ENCODE data around the gene PIAS2. TPM values are rescaled to one million over a fixed set of nuclear protein-coding genes. Genes with fewer than 3 reads are reported as not detected.
"Not testable (repeated sequence)": the region's sequence is repeated elsewhere in the genome, so short reads cannot be mapped to it uniquely, and the experiment has no call there.

The PIAS2 gene
- total and polyA plus RNA-seq, 2 of the 13 experiments (the other 11 are each of a cell fraction or from before 2014, with no cell fraction given) = 12.2 to 12.7 TPM

DNA sequence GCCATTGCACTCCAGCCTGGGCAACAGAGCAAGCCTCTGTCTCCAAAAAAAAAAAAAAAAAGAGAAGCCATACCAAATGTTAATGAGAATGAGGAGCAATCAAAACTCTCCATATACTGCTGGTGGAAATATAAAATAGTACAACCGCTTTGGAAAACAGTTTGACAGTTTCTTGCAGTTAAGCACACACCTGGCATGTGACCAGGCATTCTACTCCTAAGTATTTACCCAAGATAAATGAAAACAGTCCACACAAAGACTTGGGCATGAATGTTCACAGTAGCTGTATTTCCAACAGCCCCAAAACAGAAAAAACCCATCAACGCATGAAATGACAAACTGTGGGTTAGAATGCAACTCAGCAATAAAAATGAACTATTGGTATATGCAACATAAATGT, 84.5 kb downstream of the PIAS2 start:
- no peak for DNase-seq (ENCODE audit: low spot score)
- ChIA-PET CTCF (ENCODE audit: low intra/inter-chr PET ratio, low total read pairs) (no interaction called here), POLR2A (no interaction called here)
- Histone ChIP-seq H3K27ac (ENCODE audit: extremely low read length, insufficient read depth, low read length) (no peak overlapping the region), H3K4me2 (ENCODE audit: low read depth, low read length) (no peak overlapping the region), H3K36me3 (replicated peaks in 1 of 2; ENCODE audit: control insufficient read depth in 1 of 2, insufficient read depth in 2 of 2, low read length in 2 of 2) (peaks cover 3 to 31% of the 10 kb centered on the region in 2 experiments; a peak in 4 of 5 replicates), H3K27me3 (ENCODE audit: control insufficient read depth in 1 of 2, insufficient read depth in 2 of 2, low read length in 2 of 2) (no peaks in the 10 kb centered on the region), H4K20me1 (ENCODE audit: insufficient read depth, low read length) (no peaks in the 10 kb centered on the region), H3K9ac (ENCODE audit: insufficient read depth, low read depth, low read length) (no peak overlapping the region), H3K9me3 (ENCODE audit: low read length) (no peaks in the 10 kb centered on the region), H3K4me3 (replicated peaks in 1 of 3; ENCODE audit: insufficient read depth in 1 of 3, low read depth in 2 of 3, low read length in 3 of 3) (no peak overlapping the region), H2AFZ (ENCODE audit: low read length) (no peak overlapping the region), H3K4me1 (ENCODE audit: insufficient read depth, low read length) (peaks cover 15% of the 10 kb centered on the region), H3K79me2 (ENCODE audit: insufficient read depth, low read length) (no peaks in the 10 kb centered on the region)
- FAIRE-seq = no peak
- WGBS (ENCODE audit: low lambda C conversion rate) = 97% methylated on average over 2 of the region's 2 CpGs
- no peak for ATAC-seq
- in situ Hi-C loops (cut with HindIII; ENCODE audit: extremely low pct_ligation_motif_present, low pct_unique_long_range_greater_than_20kb) (no loop called here), intact Hi-C loops (cut with micrococcal nuclease; ENCODE audit: unreplicated experiment) (no loop called here)
- TF ChIP-seq CREB1 (IDR thresholded peaks at IDR 0.05) (no peak), CREB1 (CRISPR knock-in tag; IDR thresholded peaks at IDR 0.05) (no peak), MAFK (conservative IDR thresholded peaks at IDR 0.05 in 1 of 2, IDR thresholded peaks at IDR 0.05 in 1 of 2; ENCODE audit: low read length in 2 of 2) (0 out of 4 replicates have a peak, but pooled peaks of 1 of the 2 experiments have one; percentile 14), PAWR (CRISPR knock-in tag; IDR thresholded peaks at IDR 0.05; ENCODE audit: borderline replicate concordance) (no peak)
- BruUV-seq (replicated peaks) = no TSS peak

DNA sequence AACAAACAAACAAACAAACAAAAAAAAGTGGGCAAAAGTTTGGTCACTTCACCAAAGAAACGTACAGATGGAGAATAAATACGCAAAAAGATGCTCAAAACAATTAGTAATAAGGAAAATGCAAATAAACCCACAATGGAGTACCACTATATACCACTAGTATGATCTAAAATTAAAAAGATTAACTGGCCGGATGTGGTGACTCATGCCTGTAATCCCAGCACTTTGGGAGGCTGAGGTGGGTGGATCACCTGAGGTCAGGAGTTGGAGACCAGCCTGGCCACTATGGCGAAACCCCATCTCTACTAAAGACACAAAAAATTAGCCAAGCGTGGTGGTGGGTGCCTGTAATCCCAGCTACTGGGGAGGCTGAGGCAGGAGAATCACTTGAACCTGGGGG, 84.9 kb downstream of the PIAS2 start:
- POLR2A ChIA-PET; H2AFZ ChIP-seq (ENCODE audit: low read length); in situ Hi-C loops (cut with HindIII; ENCODE audit: extremely low pct_ligation_motif_present, low pct_unique_long_range_greater_than_20kb); FAIRE-seq; H3K27ac ChIP-seq (ENCODE audit: extremely low read length, insufficient read depth, low read length); ATAC-seq; H3K9ac ChIP-seq (ENCODE audit: insufficient read depth, low read depth, low read length); H3K79me2 ChIP-seq (ENCODE audit: insufficient read depth, low read length); H3K27me3 ChIP-seq (ENCODE audit: control insufficient read depth in 1 of 2, insufficient read depth in 2 of 2, low read length in 2 of 2); H3K4me3 ChIP-seq (replicated peaks in 1 of 3; ENCODE audit: insufficient read depth in 1 of 3, low read depth in 2 of 3, low read length in 3 of 3); H3K9me3 ChIP-seq (ENCODE audit: low read length); BruUV-seq (replicated peaks); DNase-seq (ENCODE audit: low spot score); H4K20me1 ChIP-seq (ENCODE audit: insufficient read depth, low read length); CTCF ChIA-PET (ENCODE audit: low intra/inter-chr PET ratio, low total read pairs); intact Hi-C loops (cut with micrococcal nuclease; ENCODE audit: unreplicated experiment); H3K4me2 ChIP-seq (ENCODE audit: low read depth, low read length): not testable (repeated sequence)
- Histone ChIP-seq H3K36me3 (replicated peaks in 1 of 2; ENCODE audit: control insufficient read depth in 1 of 2, insufficient read depth in 2 of 2, low read length in 2 of 2) (peaks cover 3 to 36% of the 10 kb centered on the region in 2 experiments; a peak in 4 of 5 replicates), H3K4me1 (ENCODE audit: insufficient read depth, low read length) (peaks cover 15% of the 10 kb centered on the region)
- 99% methylated on average over 5 of the region's 5 CpGs for WGBS (ENCODE audit: low lambda C conversion rate)
